Activated gamma-delta T cell treated with anti-CD3 and anti-CD28 coated beads, Interleukin-2, amount 50 U/mL, for 16 hours (primary cell): ENCODE measurements around the gene SCAMP4.
"Not testable (repeated sequence)": the region's sequence is repeated elsewhere in the genome, so short reads cannot be mapped to it uniquely, and the experiment has no call there.

Source experiments
- DNase-seq: peaks from one replicate; pipeline ENCODE4 v3.0.0-alpha.2; 2020; ENCODE audit warnings: low read depth

SCAMP4 gene

DNA sequence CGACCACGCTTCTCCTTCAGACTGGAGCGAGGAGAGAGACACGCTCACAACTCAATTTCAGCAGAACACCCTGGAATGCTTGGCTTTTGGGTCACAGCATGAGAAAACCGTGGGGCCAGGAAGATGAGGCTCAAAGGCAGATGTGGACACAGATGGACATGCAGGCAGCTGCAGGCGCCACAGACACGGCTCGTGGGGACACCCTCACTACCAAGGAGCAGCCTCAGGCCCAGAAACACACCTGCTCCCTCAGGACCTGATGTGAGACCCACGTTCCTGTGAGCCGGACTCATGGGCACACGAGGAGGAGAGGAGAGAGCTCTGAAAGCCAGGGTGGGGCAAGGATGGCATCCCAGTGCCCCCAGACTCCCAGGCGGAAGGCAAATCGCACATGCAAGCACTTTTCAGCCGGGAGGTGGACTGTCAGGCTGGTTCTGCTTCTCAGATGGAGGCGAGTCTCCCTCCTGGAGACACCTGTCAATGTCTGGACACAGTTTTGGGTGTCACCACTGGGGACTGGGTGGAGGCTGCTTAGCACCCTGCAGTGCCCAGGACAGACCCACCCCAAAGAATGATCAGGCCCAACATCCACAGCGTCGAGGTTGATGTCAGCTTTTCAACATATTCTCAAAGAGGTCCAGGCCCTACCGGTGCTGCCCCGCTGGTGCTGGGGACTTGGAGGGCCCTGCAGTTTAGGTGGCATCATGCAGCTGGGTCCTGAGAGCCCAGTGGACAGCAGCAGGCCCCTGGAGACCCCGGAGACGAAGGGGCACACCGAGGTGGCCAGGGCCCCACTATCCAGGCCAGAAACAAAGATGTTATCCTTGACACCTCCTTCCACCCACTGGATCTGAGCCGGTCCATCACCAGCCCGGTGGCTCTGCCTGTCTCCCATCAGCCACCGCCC is 22.2 kb upstream of the SCAMP4 start:
- no peak for DNase-seq

DNA sequence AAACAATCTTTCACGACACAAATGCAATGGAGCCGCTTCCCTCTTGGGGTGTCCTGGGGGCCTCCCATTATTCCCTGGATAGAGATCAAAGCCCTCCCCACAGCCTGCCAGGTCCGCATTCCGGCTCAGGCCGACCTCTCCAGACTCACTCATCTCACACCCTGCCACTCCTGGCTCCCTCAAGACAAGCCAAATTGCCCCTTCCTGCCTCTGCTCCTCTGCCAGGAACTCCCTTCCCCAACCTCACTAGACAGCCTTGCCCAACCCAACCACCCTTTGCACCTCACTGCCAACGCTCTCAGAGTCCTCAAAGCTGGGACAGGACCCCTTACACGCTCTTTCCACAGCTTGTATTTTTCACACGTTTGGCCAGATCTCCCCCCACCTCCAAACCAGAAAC is 21.4 kb upstream of the SCAMP4 start:
- no peak for DNase-seq

DNA sequence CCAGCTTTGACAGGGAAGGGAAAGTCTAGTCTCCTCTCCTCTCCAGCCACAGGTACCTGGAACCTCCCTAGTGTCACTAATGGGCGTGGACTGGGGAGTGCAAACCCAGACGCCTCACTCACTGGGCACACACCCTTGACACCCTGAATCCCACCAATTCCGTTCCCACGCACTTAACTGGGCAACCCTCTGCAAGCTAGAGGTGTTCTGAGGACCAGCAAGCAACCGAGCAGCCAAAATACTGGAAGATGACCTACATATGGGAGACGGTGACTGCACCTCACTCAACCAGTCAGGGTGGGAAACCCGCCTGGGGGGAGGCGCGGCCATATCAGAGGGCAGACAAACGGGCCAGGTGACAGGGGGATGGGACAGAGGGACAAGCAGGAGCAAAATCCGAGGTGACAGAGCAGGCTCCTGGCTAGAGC is 20.9 kb upstream of the SCAMP4 start:
- DNase-seq: peak; percentile 65

DNA sequence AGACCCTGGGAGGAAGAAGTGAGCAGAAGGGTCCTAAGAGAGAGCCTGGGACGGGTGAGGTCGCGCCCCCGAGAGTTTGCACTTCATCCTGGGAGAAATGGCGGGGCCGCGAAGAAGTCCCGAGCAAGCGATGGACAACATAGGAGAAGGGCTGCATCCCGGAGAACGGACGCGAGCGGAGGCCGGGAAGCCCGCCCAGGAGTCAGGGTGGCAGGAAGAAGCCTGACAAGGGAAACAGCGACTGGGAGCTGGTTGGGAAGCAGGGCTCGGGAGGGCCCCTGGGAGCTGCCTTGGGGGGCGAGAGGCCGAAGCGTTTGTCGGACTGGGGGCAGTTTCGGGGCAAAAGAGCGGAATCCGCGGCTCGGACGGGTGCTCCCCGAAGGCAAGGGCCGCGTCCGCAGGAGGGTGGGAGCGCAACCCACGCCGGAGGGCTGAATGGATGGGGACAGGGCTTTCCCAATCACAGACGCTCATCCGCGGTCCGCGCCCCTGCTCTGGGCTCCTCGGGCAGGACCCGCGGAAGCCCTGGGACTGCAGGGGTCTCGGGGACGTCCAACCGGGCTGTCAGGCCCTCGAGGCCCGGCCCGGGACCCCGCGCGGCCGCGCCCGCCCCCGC is 20.4 kb upstream of the SCAMP4 start:
- DNase-seq: no peak

DNA sequence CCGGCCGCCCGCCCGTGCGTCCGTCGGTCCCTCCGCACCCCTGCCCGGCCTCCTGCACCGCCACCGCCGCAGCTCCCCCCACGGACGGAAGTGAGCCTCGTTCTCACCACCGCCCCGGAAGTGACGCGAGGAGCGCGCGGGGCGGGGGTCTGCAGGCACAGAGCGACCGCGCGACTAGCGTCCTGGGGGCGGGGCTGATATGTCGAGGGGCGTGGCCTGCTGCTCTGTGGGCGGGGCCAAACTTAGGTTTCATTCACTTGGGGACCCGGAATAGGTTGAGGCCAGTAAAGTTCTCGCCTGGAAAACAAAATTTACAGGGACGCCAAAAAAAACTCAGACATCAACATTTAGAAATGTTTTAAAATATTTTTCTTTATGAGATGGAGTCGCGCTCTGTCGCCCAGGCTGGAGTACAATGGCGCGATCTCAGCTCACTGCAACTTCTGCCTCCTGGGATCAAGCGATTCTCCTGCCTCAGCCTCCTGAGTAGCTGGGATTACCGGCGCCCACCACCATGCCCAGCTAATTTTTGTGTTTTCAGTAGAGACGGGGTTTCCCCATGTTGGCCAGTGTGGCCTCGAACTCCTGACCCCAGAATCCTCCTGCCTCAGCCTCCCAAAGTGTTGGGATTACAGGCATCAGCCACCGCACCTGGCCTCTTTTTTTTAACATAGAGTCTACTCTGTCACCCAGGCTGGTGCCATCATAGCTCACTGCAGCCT is 19.6 kb upstream of the SCAMP4 start, which contains the start of gene ABHD17A:
Gene ABHD17A (minus strand): TSS at position 99 of the 722 bp plus-strand sequence. CDS start 3,930 bp downstream, outside the sequence.
- peak; percentile 94 for DNase-seq

DNA sequence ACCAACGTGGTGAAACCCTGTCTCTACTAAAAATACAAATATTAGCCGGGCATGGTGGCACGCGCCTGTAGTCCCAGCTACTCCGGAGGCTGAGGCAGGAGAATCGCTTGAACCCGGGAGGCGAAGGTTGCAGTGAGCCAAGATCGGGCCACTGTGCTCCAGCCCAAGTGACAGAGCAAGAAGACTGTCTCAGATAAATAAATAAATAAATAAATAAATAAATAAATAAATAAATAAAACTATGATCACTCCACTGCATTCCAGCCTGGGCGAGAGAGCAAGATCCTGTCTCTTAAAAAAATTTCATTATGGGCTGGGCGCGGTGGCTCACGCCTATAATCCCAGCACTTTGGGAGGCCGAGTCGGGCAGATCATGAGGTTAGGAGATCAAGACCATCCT is 18.8 kb upstream of the SCAMP4 start:
- DNase-seq: not testable (repeated sequence)

DNA sequence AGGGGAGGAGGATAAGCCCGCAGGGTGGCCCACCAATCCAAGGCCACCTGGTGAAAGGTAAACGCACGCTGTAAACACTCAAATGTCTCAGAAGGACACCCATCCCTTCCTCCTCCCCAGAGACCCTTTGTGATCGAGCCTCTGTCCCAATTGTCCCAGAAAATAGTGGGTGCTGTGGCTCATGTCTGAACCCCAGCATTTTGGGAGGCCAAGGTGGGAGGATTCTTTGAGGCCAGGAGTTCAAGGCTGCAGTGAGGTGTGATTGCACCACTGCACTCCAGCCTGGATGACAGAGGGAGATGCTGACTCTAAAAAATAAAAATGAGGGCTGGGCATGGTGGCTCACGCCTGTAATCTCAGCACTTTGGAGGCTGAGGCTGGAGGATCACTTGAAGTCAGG is 16.8 kb upstream of the SCAMP4 start:
- DNase-seq: no peak

DNA sequence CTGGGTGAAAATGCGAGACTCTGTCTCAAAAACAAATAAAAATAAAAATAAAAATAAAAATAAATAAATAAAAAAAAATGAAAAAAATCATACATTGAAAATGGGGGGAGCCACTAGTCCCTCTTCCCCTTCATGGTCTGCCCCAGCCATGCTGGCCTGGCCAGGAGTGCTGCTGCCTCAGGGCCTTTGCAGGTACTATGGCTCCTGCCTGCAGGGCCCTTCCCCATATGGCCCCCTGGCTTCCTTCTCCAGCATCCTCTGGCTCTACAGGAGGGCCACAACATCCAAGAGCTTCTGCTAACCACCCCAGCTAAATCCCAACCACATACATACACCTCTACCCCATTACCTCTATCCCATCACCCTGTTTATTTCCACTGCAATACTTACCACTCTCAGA is 15.3 kb upstream of the SCAMP4 start:
- DNase-seq: no peak

DNA sequence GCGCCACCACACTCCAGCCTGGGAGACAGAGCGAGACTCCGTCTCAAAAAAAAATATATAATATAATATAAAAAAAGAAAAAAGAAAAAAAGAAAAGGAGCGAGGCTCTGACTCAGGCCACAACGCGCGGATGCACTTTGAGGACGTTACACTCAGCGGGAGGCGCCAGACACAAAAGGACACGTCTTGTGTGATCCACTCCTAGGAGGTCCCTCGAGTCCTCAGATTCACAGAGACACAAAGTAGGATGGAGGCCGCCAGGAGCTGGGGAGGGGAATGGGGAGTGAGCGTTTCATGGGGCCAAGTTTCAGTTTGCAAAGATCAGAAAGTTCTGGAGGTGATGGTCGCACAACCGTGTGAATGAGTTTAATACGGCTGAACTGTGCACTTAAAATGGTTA is 11.4 kb upstream of the SCAMP4 start:
- no peak for DNase-seq

DNA sequence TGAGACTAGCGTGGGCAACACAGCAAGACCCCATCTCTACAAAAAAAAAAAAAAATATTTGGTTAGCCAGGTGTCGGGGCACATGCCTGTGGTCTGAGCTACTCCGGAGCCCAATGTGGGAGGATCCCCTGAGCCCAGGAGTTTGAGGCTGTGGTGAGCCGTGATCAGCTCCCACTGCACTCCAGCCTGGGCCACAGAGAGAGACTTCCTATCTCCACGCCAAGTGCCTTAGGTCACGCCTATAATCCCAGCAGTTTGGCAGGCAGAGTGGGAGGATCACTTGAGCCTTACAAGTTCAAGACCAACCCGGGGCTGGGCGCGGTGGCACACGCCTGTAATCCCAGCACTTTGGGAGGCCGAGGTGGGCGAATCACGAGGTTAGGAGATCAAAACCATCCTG is 8.7 kb upstream of the SCAMP4 start:
- DNase-seq: no peak

DNA sequence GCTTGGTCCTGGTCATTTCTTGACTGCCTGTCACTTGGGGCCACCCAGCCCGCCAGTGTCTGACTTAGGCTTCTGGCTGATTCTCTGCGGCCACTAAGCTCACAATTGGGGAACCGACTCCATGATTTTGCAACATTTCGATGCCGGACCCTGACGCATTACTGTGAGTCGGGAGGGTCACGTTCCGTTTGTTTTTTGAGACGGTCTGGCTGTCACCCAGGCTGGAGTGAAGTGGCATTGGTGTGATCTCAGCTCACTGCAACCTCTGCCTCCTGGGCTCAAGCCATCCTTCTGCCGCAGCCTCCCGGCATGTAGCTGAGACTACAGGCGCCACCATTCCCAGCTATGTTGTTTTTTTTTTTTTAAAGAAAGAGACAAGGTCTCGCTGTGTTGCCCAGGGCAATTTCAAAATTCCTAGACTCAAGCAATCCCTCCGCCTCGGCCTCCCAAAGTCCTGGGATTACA is 3.2 kb upstream of the SCAMP4 start:
- no peak for DNase-seq

DNA sequence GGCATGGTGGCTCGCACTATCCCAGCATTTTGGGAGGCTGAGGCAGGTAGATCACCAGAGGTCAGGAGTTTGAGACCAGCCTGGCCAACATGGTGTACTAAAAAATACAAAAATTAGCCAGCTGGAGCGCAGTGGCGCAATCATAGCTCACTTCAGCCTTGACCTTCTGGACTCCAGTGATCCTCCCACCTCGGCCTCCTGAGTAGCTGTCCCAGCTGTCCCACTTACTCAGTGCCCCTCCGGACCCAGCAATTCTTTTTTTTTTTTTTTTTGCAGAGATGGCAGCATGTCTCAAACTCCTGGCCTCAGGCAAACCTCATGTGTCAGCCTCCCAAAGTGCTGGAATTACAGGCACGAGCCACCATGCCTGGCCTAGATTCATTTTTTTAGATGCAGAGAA is 2.3 kb upstream of the SCAMP4 start:
- DNase-seq: no peak

DNA sequence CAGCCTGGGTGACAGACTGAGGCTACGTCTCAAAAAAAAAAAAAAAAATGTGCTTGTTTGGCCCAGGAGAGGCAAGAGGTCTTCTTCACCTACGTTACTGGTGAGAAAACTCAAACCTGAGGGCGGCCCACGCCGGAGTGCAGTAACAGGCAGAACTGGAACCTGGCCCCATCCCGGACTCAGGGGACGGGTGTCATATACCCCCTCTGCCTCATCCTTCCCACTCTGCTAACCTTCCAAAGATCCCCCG is 414 bp upstream of the SCAMP4 start:
- DNase-seq: no peak

DNA sequence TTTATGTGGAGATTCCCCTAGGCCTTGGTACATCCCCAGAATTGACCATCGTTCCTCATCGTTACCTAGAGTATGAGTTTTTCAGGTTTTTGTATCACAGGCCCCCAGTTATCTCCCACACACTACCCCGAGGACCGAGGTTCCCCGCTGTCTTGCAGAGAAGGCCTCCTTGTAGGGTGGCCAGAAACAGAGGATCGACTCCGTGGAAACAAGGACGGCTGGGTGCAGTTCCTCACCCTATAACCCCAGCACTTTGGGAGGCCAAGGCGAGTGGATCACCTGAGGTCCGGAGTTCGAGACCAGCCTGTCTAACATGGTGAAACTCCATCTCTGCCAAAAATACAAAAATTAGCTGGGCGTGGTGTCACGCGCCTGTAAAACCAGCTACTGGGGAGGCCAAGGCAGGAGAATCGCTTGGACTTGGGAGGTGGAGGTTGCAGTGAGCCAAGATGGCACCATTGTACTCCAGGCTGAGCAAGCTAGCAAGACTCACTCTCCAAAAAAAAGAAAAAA is 720 bp downstream of the SCAMP4 start:
- DNase-seq: no peak

DNA sequence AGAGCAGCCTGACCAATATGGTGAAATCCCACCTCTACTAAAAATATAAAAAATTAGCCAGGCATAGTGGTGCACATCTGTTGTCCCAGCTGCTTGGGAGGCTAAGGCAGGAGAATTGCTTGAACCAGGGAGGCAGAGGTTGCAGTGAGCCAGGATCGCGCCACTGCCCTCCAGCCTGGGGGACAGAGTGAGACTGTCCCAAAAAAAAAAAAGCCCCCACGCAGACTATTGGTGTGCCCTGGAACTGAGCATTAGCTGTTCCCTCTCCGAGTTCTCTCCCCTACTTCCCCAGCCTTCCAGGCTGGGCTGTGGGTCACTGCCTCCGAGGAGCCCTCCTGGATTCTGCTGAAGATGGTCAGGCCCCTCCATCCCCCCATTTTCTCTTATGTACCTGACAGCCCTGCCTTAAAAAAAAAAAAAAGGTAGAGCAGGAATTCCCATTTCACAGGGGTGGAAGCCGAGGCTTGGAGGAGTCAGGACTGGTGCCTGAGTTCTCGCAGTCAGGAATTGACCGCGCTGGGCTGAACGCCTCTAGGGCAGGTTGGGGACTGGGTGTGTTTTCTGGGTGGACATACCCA is 1.9 kb downstream of the SCAMP4 start:
- DNase-seq: no peak

DNA sequence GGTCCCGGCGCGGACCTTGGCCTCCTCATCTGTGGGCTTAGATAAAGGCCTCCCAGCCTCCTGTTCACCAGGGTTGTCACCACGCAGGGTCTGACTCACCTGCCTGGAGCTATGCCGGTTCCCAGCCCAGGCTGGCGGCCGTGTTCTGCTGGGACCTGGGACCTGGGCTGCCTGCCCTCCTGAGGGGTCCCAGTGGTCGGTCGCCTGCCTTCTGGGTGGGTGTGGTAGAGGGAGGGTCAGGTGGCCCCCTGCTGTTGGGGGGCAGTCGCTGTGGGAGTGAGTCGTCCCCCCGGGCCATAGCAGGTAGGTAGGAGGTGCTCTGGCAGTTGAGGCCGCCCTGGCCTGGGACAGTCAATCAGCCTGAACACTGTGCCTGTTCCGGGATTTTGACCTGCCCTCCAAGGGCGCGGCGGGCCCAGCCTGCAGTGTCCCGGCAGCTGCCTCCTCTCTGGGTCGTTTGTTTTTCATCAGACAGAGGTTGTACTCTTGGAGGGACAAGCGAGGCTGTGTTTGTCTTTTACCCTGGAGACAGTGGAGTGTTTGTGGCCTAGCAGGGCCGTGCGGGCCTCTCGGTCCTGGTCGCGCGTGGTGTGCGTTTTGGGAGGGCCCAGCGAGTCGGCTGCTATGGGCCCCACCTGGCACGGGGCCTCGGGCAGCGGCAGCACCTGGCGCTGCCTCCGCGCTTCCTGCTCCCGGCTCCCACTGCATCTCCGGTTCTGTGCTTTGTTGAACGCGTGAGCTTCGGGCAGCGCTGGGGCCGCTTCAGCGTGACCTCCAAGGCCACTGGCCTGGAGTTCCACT is 2.6 kb downstream of the SCAMP4 start:
- no peak for DNase-seq

DNA sequence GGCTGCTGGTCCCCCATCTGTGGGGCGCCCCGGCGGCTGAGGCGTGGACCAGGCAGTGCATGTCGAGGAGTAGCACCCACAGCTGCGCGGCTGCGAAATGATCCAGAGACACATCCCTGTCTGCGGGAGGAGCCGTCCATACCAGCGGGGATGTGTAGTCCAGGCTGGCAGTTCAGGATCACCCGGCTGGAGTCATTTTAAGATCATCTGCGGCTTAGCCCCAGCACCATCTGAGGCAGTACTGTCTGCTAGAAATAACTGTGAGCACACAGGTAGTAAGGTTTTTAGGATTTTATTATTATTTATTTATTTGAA is 3.1 kb downstream of the SCAMP4 start:
- no peak for DNase-seq

DNA sequence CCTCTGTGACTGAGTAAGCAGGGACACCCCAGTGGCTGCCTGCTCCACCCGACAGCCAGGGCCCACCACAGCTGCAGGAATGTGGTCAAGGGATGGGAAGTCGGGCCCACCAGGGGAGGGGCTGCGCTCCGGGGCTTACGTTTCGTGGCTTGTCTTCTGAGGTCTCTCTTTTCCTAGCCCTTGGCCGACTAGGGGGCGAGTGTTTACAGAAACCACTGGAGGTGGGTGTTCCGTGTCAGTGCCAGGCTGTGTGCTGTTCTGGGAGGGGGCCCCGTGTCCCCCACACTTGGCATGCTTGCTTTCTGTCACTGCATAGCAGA is 4.5 kb downstream of the SCAMP4 start:
- no peak for DNase-seq

DNA sequence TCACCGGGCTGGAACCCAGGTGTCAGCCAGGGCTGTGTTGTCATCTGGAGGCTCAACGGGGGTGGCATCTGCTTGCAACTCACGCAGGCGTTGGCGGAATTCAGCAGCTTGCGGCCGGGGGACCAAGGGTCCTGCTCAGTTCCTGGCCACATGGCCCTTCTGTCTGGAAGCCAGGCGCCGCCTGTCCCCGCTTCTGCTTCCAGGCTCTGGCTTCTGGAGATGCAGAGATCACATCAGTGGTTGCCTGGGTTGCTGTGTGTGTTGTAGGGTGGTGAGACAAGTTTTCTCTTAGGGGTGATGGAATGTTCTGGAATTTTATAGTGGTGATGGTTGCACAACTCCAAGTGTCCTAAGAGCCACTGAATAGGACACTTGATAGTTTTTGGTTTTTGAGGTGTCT is 5.0 kb downstream of the SCAMP4 start:
- no peak for DNase-seq

DNA sequence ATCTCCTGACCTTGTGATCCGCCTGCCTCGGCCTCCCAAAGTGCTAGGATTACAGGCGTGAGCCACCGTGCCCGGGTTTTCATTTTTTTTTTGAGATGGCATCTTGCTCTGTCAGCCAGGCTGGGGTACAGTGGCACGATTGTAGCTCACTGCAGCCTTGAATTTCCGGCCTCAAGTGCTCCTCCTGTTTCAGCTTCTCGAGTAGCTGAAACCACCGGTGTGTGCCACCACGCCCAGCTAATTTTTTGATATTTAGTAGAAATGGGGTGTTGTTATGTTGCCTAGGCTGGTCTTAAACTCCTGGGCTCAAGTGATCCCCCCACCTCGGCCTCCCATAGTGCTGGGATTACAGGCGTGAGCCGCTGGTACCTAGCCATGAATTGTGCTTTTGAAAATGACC is 5.9 kb downstream of the SCAMP4 start:
- DNase-seq: no peak

DNA sequence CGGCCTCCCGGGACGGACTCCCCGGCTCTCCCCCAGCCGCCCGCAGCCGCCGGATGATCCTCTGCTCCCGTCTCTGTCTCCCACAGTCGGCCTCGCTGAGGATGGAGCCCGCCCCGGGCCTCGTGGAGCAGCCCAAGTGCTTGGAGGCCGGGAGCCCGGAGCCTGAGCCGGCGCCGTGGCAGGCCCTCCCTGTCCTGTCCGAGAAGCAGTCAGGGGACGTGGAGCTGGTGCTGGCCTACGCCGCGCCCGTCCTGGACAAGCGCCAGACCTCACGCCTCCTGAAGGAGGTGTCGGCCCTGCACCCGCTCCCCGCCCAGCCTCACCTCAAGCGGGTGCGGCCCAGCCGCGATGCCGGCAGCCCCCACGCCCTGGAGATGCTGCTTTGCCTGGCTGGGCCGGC is 6.8 kb downstream of the SCAMP4 start:
- DNase-seq: no peak
